ENCODE measurements around the gene ATRN. TPM values are rescaled to one million over a fixed set of nuclear protein-coding genes. Genes with fewer than 3 reads are reported as not detected.

ATRN gene
- total and polyA plus RNA-seq, 2 donors from 2014 or later: 15.7 to 48.1 TPM

DNA sequence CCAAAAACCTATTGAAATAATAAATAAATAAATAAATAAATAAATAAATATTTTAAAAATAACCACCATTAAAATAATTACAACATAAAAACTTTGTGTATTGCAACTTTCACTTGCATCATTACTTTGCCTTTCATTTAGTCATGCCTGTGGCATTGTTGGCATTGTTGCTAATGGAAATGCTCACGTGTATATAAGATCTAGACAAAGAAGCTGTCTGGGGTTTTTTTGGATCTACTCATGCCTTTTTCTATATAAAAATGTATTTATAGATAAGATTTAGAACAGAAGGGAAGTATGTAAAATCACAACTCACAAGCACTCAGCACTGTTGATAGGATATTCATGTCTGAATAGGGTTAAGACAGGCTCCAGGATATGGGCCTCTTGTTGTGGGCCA lies 164.5 kb downstream of the ATRN start:
- H3K9ac ChIP-seq (ENCODE audit: low read length in 3 of 3): no peak overlapping the region

GRCh38 chr20:3640259-3640658 lies 169.4 kb downstream of the ATRN start:
- no peak overlapping the region for H3K4me3 ChIP-seq (ENCODE audit: low read length in 3 of 3)
- TF ChIP-seq, protein P1, sequence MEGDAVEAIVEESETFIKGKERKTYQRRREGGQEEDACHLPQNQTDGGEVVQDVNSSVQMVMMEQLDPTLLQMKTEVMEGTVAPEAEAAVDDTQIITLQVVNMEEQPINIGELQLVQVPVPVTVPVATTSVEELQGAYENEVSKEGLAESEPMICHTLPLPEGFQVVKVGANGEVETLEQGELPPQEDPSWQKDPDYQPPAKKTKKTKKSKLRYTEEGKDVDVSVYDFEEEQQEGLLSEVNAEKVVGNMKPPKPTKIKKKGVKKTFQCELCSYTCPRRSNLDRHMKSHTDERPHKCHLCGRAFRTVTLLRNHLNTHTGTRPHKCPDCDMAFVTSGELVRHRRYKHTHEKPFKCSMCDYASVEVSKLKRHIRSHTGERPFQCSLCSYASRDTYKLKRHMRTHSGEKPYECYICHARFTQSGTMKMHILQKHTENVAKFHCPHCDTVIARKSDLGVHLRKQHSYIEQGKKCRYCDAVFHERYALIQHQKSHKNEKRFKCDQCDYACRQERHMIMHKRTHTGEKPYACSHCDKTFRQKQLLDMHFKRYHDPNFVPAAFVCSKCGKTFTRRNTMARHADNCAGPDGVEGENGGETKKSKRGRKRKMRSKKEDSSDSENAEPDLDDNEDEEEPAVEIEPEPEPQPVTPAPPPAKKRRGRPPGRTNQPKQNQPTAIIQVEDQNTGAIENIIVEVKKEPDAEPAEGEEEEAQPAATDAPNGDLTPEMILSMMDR (IDR thresholded peaks at IDR 0.05; ENCODE audit: borderline replicate concordance, extremely low read depth, insufficient read depth): no peak
- H3K4me1 ChIP-seq (ENCODE audit: control insufficient read depth in 2 of 3, insufficient read depth in 2 of 3, low read depth in 1 of 3, low read length in 3 of 3): no peaks in the 10 kb centered on the region
- no peak overlapping the region for H3K27ac ChIP-seq (ENCODE audit: low read depth in 2 of 2, low read length in 2 of 2)
- peaks cover 2 to 15% (median 11%) of the 10 kb centered on the region in 3 donors for H3K36me3 ChIP-seq (ENCODE audit: control insufficient read depth in 2 of 3, insufficient read depth in 3 of 3, low read length in 3 of 3)
- H3K9ac ChIP-seq (ENCODE audit: low read length in 3 of 3): no peak overlapping the region
- DNase-seq: no peak
- no peaks in the 10 kb centered on the region for H3K27me3 ChIP-seq (ENCODE audit: control insufficient read depth, insufficient read depth, low read length)
- no peaks in the 10 kb centered on the region for H3K9me3 ChIP-seq (ENCODE audit: control insufficient read depth in 2 of 3, insufficient read depth in 1 of 3, low read length in 3 of 3)
- FAIRE-seq: no peak
- intact Hi-C loops (cut with DNase I): no loop called here

More for the DNA sequence above, 164.5 kb downstream of the ATRN start:
- no peaks in the 10 kb centered on the region for H3K9me3 ChIP-seq (ENCODE audit: control insufficient read depth in 2 of 3, insufficient read depth in 1 of 3, low read length in 3 of 3)
- H3K4me3 ChIP-seq (ENCODE audit: low read length in 3 of 3): no peak overlapping the region
- H3K27ac ChIP-seq (ENCODE audit: low read depth in 2 of 2, low read length in 2 of 2): no peak overlapping the region
- intact Hi-C loops (cut with DNase I): no loop called here
- TF ChIP-seq, protein P1 (IDR thresholded peaks at IDR 0.05; ENCODE audit: borderline replicate concordance, extremely low read depth, insufficient read depth): no peak
- DNase-seq: no peak
- no peaks in the 10 kb centered on the region for H3K27me3 ChIP-seq (ENCODE audit: control insufficient read depth, insufficient read depth, low read length)
- H3K4me1 ChIP-seq (ENCODE audit: control insufficient read depth in 2 of 3, insufficient read depth in 2 of 3, low read depth in 1 of 3, low read length in 3 of 3): no peaks in the 10 kb centered on the region
- H3K36me3 ChIP-seq (ENCODE audit: control insufficient read depth in 2 of 3, insufficient read depth in 3 of 3, low read length in 3 of 3): peaks cover 0 to 6% (median 5%) of the 10 kb centered on the region in 3 donors
- FAIRE-seq: no peak

DNA sequence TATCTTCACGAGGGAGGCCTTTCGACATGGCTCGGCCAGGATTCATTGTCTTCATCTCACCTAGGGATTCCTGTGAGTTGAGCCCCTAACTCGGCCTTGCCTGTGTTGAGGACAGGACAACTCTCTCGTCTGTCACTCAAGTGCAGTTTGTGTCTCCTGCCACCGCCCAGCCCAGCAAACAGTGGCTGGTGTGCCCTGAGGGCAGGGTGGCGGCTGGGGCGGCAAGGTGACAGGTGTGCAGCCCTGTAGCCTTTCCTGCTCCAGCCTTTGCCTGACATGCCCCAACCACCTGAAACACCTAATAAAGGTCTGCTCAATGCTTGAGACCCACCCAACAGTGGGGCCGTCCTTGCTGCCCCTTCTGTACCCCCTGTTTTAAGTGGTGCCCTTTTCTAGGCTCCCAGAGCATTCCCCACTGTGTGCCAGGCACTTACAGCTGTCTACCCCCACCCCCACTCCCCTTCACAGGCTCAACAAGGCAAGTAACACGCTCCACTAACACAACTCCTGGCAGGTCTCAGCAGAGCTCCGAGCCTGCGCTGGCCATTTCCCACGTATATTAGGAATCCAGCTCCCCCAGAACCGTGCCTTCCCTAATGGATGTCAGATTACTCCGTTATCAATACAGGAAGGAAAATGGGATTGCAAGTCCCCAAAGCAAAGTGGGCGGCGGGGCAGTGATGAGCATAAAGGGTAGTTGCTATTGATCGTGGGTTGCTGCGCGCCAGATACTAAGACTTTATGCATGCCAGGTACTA lies 174.7 kb downstream of the ATRN start:
- Histone ChIP-seq H3K27me3 (ENCODE audit: control insufficient read depth, insufficient read depth, low read length) (no peaks in the 10 kb centered on the region), H3K9me3 (ENCODE audit: control insufficient read depth in 2 of 3, insufficient read depth in 1 of 3, low read length in 3 of 3) (no peaks in the 10 kb centered on the region), H3K27ac (ENCODE audit: low read depth in 2 of 2, low read length in 2 of 2) (no peak overlapping the region), H3K9ac (ENCODE audit: low read length in 3 of 3) (no peak overlapping the region), H3K4me1 (ENCODE audit: control insufficient read depth in 2 of 3, insufficient read depth in 2 of 3, low read depth in 1 of 3, low read length in 3 of 3) (no peaks in the 10 kb centered on the region), H3K4me3 (ENCODE audit: low read length in 3 of 3) (no peak overlapping the region), H3K36me3 (ENCODE audit: control insufficient read depth in 2 of 3, insufficient read depth in 3 of 3, low read length in 3 of 3) (peaks cover 2 to 27% (median 8%) of the 10 kb centered on the region in 3 donors)
- TF ChIP-seq, protein P1 (IDR thresholded peaks at IDR 0.05; ENCODE audit: borderline replicate concordance, extremely low read depth, insufficient read depth): no peak
- no peak for DNase-seq
- intact Hi-C loops (cut with DNase I): no loop called here
- FAIRE-seq: no peak
